Measurements from ENCODE around the gene METTL26.

Gene METTL26

GRCh38 chr16:634051-634670 is 1.9 kb downstream of the METTL26 start:
- H3K9ac ChIP-seq (ENCODE audit: low read depth, low read length, poor library complexity, severe bottlenecking) = no peak overlapping the region
- H4K20me1 ChIP-seq (ENCODE audit: insufficient read depth, low read length, poor library complexity, severe bottlenecking) = no peaks in the 10 kb centered on the region
- no peak overlapping the region for H3K4me3 ChIP-seq (ENCODE audit: low read length, poor library complexity, severe bottlenecking)
- no peak for TF ChIP-seq CTCF (conservative IDR thresholded peaks at IDR 0.05; ENCODE audit: low read length)
- TF ChIP-seq EZH2phosphoT487 (IDR thresholded peaks at IDR 0.05; ENCODE audit: borderline replicate concordance) = no peak
- no peaks in the 10 kb centered on the region for H3K9me2 ChIP-seq (replicated peaks; ENCODE audit: low read depth, low read length)
- H3K4me1 ChIP-seq (ENCODE audit: insufficient read depth, low read length, poor library complexity, severe bottlenecking) = no peaks in the 10 kb centered on the region
- H3F3A ChIP-seq (ENCODE audit: low read depth) = no peaks in the 10 kb centered on the region
- H3K9me3 ChIP-seq (ENCODE audit: insufficient read depth, low read depth, low read length) = no peaks in the 10 kb centered on the region
- H2AFZ ChIP-seq (ENCODE audit: low read length) = no peak overlapping the region
- no peaks in the 10 kb centered on the region for H3K27me3 ChIP-seq (ENCODE audit: insufficient read depth, low read length, poor library complexity, severe bottlenecking)
- H3K36me3 ChIP-seq (ENCODE audit: insufficient read depth, low read length) = no peaks in the 10 kb centered on the region
- H3K79me2 ChIP-seq (ENCODE audit: insufficient read depth, low read length) = peaks cover 14% of the 10 kb centered on the region
- H3K4me2 ChIP-seq (ENCODE audit: low read depth, low read length, poor library complexity, severe bottlenecking) = no peak overlapping the region

GRCh38 chr16:633336-634050 is 2.6 kb downstream of the METTL26 start:
- no peak for TF ChIP-seq EZH2phosphoT487 (IDR thresholded peaks at IDR 0.05; ENCODE audit: borderline replicate concordance)
- TF ChIP-seq CTCF (conservative IDR thresholded peaks at IDR 0.05; ENCODE audit: low read length) = no peak
- no peak overlapping the region for H3K4me3 ChIP-seq (ENCODE audit: low read length, poor library complexity, severe bottlenecking)
- no peaks in the 10 kb centered on the region for H3K27me3 ChIP-seq (ENCODE audit: insufficient read depth, low read length, poor library complexity, severe bottlenecking)
- no peaks in the 10 kb centered on the region for H3K9me2 ChIP-seq (replicated peaks; ENCODE audit: low read depth, low read length)
- H3F3A ChIP-seq (ENCODE audit: low read depth) = no peaks in the 10 kb centered on the region
- H3K9me3 ChIP-seq (ENCODE audit: insufficient read depth, low read depth, low read length) = no peaks in the 10 kb centered on the region
- no peak overlapping the region for H3K4me2 ChIP-seq (ENCODE audit: low read depth, low read length, poor library complexity, severe bottlenecking)
- no peak overlapping the region for H2AFZ ChIP-seq (ENCODE audit: low read length)
- H3K9ac ChIP-seq (ENCODE audit: low read depth, low read length, poor library complexity, severe bottlenecking) = no peak overlapping the region
- no peaks in the 10 kb centered on the region for H4K20me1 ChIP-seq (ENCODE audit: insufficient read depth, low read length, poor library complexity, severe bottlenecking)
- H3K4me1 ChIP-seq (ENCODE audit: insufficient read depth, low read length, poor library complexity, severe bottlenecking) = no peaks in the 10 kb centered on the region
- peaks cover 14% of the 10 kb centered on the region for H3K79me2 ChIP-seq (ENCODE audit: insufficient read depth, low read length)
- H3K36me3 ChIP-seq (ENCODE audit: insufficient read depth, low read length) = no peaks in the 10 kb centered on the region

GRCh38 chr16:632486-633335 is 3.4 kb downstream of the METTL26 start:
- no peak overlapping the region for H3K9ac ChIP-seq (ENCODE audit: low read depth, low read length, poor library complexity, severe bottlenecking)

More at GRCh38 chr16:632486-633335, 3.4 kb downstream of the METTL26 start:
- no peaks in the 10 kb centered on the region for H3K4me1 ChIP-seq (ENCODE audit: insufficient read depth, low read length, poor library complexity, severe bottlenecking)
- no peaks in the 10 kb centered on the region for H3K9me3 ChIP-seq (ENCODE audit: insufficient read depth, low read depth, low read length)
- peaks cover 14% of the 10 kb centered on the region for H3K79me2 ChIP-seq (ENCODE audit: insufficient read depth, low read length)
- H4K20me1 ChIP-seq (ENCODE audit: insufficient read depth, low read length, poor library complexity, severe bottlenecking) = no peaks in the 10 kb centered on the region
- H3F3A ChIP-seq (ENCODE audit: low read depth) = no peaks in the 10 kb centered on the region
- H3K36me3 ChIP-seq (ENCODE audit: insufficient read depth, low read length) = no peaks in the 10 kb centered on the region
- H3K4me3 ChIP-seq (ENCODE audit: low read length, poor library complexity, severe bottlenecking) = no peak overlapping the region
- no peak overlapping the region for H3K4me2 ChIP-seq (ENCODE audit: low read depth, low read length, poor library complexity, severe bottlenecking)
- H2AFZ ChIP-seq (ENCODE audit: low read length) = no peak overlapping the region
- H3K27me3 ChIP-seq (ENCODE audit: insufficient read depth, low read length, poor library complexity, severe bottlenecking) = no peaks in the 10 kb centered on the region
- no peak for TF ChIP-seq EZH2phosphoT487 (IDR thresholded peaks at IDR 0.05; ENCODE audit: borderline replicate concordance)
- TF ChIP-seq CTCF (conservative IDR thresholded peaks at IDR 0.05; ENCODE audit: low read length) = no peak
- H3K9me2 ChIP-seq (replicated peaks; ENCODE audit: low read depth, low read length) = no peaks in the 10 kb centered on the region

Data from Loucy (cell line).